HL-60 (cell line): ENCODE results near the gene PDE3A.

ENCODE experiments used
- DNase-seq, 2 experiments: peaks; one replicate each; pipeline ENCODE4 v3.0.0-alpha.2; 2010 to 2020; ENCODE audit warnings: low read depth in 1 of 2, low spot score in 1 of 2
- H3K27ac ChIP-seq: fragments of 250-450 bp; sonication (Bioruptor Pico); replicated peaks from 2 replicates; pipeline ENCODE4 v1.5.1; 2020; ENCODE audit warnings: mild to moderate bottlenecking, moderate library complexity
- H3K27me3 ChIP-seq: fragments of 250-450 bp; sonication (Bioruptor Pico); 2 replicates; pipeline ENCODE4 v1.5.1; 2021; ENCODE audit warnings: mild to moderate bottlenecking, moderate library complexity; ENCODE audit not compliant: insufficient read depth, poor library complexity, severe bottlenecking
- H3K4me3 ChIP-seq: replicated peaks from 2 replicates; pipeline ENCODE4 v1.5.1; 2011; ENCODE audit warnings: mild to moderate bottlenecking, control low read depth, low read length; ENCODE audit not compliant: insufficient read depth
- CTCF ChIP-seq: IDR thresholded peaks from one replicate; pipeline ENCODE4 v1.5.1; 2011; ENCODE audit warnings: low read length, control low read depth, inconsistent platforms; ENCODE audit not compliant: insufficient read depth
- GABPA ChIP-seq: IDR thresholded peaks from 2 replicates; pipeline ENCODE4 v1.6.1; 2012; ENCODE audit warnings: low read depth
- POLR2AphosphoS5 ChIP-seq: IDR thresholded peaks from 2 replicates; pipeline ENCODE4 v1.6.1; 2012; ENCODE audit warnings: low read depth
- REST ChIP-seq: IDR thresholded peaks from 2 replicates; pipeline ENCODE4 v1.6.1; 2012; ENCODE audit warnings: low read depth; ENCODE audit not compliant: insufficient replicate concordance
- SPI1 ChIP-seq: IDR thresholded peaks from 2 replicates; pipeline ENCODE4 v1.6.1; 2012; ENCODE audit warnings: low read depth, mild to moderate bottlenecking, borderline replicate concordance

The PDE3A gene

GRCh38 chr12:20487519-20487918, 119.2 kb downstream of the PDE3A start:
- no peak for DNase-seq
- Histone ChIP-seq H3K27me3 (no peaks in the 10 kb centered on the region), H3K4me3 (no peak overlapping the region), H3K27ac (no peak overlapping the region)
- TF ChIP-seq CTCF (no peak), POLR2AphosphoS5 (no peak), SPI1 (no peak), REST (no peak), GABPA (no peak)

GRCh38 chr12:20489645-20490044, 121.3 kb downstream of the PDE3A start:
- H3K27ac ChIP-seq, result no peak overlapping the region
- no peak overlapping the region for H3K4me3 ChIP-seq
- TF ChIP-seq GABPA (no peak), CTCF (no peak), SPI1 (no peak), POLR2AphosphoS5 (no peak), REST (no peak)
- no peaks in the 10 kb centered on the region for H3K27me3 ChIP-seq
- DNase-seq, result no peak

GRCh38 chr12:20490213-20490612, 121.9 kb downstream of the PDE3A start:
- TF ChIP-seq REST (no peak), POLR2AphosphoS5 (no peak), CTCF (no peak), GABPA (no peak), SPI1 (no peak)
- no peak overlapping the region for H3K27ac ChIP-seq

More at GRCh38 chr12:20490213-20490612, 121.9 kb downstream of the PDE3A start:
- Histone ChIP-seq H3K4me3 (no peak overlapping the region), H3K27me3 (no peaks in the 10 kb centered on the region)
- no peak for DNase-seq
